Mucosa of rectum (tissue), 2 donors: ENCODE measurements around the gene HMX2.

ENCODE experiments used
- H3K27ac ChIP-seq, 2 donors: one replicate each; pipeline ENCODE4 v1.7.0; 2013; ENCODE audit warnings: inconsistent platforms in 2 of 2, low read depth in 2 of 2, low read length in 2 of 2
- H3K27me3 ChIP-seq, 2 donors: one replicate each; pipeline ENCODE4 v1.7.0; 2013; ENCODE audit warnings: low read length in 2 of 2; ENCODE audit not compliant: control insufficient read depth in 2 of 2, insufficient read depth in 2 of 2
- H3K36me3 ChIP-seq, 2 donors: one replicate each; pipeline ENCODE4 v1.7.0; 2013; ENCODE audit warnings: low read length in 2 of 2; ENCODE audit not compliant: control insufficient read depth in 2 of 2, insufficient read depth in 2 of 2
- H3K4me1 ChIP-seq, 2 donors: one replicate each; pipeline ENCODE4 v1.7.0; 2013; ENCODE audit warnings: low read length in 2 of 2, mild to moderate bottlenecking in 1 of 2; ENCODE audit not compliant: control insufficient read depth in 2 of 2, insufficient read depth in 2 of 2
- H3K4me3 ChIP-seq, 2 donors: one replicate each; pipeline ENCODE4 v1.7.0; 2013; ENCODE audit warnings: low read length in 2 of 2
- H3K9ac ChIP-seq, 2 donors: one replicate each; pipeline ENCODE4 v1.7.0; 2013; ENCODE audit warnings: low read length in 2 of 2, low read depth in 1 of 2, mild to moderate bottlenecking in 1 of 2
- H3K9me3 ChIP-seq, 2 donors: one replicate each; pipeline ENCODE4 v1.7.0; 2013; ENCODE audit warnings: low read length in 2 of 2; ENCODE audit not compliant: control insufficient read depth in 2 of 2
- donor health status: healthy.
- donor health status: Normal muscosa, but diverticular disease.

Gene HMX2

DNA sequence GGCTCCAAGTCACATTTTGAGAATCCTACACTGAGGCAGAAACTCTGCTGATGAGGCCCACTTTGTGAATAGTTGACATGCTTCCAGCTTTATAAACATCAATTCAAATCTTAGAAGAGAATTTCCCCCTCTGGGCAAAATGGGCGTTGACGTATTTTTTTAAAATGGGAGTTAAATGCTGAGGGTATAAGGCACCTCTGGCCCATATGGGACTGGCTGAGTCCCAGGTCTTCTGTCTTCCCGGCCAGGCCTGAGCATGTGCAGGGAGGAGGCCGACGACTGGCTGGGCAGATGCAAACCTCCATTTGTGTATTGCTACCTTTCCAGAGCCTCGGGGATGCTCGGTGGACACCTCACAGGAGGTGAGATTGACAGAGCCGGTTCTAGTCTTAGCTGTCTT is 44.0 kb downstream of the HMX2 start:
- Histone ChIP-seq H3K27me3 (no peaks in the 10 kb centered on the region), H3K9me3 (no peaks in the 10 kb centered on the region), H3K4me3 (no peak overlapping the region), H3K4me1 (no peaks in the 10 kb centered on the region), H3K27ac (no peak overlapping the region), H3K9ac (no peak overlapping the region), H3K36me3 (peaks cover 0 to 5% of the 10 kb centered on the region in 2 donors)

DNA sequence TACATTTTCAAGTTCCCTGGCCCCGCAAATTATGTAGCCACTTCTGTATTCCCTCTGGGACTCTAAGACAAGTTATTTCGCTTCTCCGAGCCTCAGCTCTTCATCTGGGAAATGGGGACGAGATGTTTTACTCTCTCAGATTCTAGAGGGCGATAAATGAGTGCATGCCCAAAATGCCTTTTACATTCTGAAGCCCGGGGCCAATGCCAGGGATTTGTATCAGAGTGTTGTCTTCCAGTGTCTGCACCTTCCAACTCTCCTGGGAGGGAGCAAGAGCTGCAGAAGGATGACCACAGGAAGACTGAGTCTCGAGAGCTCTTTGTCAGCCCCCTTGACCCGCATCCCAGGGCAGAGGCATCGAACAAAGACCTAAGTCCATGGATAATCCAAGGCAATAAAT is 46.1 kb downstream of the HMX2 start:
- Histone ChIP-seq H3K4me3 (no peak overlapping the region), H3K27ac (no peak overlapping the region), H3K4me1 (no peaks in the 10 kb centered on the region), H3K27me3 (no peaks in the 10 kb centered on the region), H3K36me3 (peaks cover 0 to 5% of the 10 kb centered on the region in 2 donors), H3K9ac (no peak overlapping the region), H3K9me3 (no peaks in the 10 kb centered on the region)
